Activated CD8-positive, alpha-beta memory T cell treated with anti-CD3 and anti-CD28 coated beads, Interleukin-2, amount 50 U/mL, for 24 hours (primary cell): ENCODE data around the gene FIBIN.

Source experiments
- DNase-seq: peaks from one replicate; pipeline ENCODE4 v3.0.0-alpha.2; 2020; ENCODE audit errors: extremely low read depth

Gene FIBIN

DNA sequence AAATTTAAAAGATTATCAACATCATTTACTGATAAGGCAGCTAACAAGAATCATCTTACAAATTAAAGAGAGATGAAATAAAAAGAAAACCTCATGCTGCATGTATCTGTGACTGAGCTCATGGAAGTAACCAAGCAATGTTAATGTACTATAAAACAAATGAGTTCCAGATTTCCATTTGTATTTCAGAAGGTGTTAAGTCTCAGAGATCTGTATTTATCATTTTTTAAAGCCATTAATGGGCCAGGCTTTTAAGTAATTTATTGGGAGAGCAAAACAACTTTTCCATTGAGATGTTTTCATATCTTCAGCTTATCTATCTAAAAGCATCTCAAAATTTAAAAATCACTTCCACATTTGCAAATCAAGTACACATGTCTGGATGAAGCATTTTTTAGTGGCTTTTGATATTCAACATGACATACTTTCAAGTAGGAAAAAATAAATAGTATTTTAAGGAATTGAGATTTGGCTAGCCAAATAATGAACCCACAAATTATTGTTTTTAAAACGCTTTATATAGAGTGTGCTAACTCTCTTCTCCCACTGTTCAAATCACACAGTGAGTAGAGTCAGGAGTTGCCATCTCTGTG, 28.8 kb downstream of the FIBIN start:
- DNase-seq, result no peak

DNA sequence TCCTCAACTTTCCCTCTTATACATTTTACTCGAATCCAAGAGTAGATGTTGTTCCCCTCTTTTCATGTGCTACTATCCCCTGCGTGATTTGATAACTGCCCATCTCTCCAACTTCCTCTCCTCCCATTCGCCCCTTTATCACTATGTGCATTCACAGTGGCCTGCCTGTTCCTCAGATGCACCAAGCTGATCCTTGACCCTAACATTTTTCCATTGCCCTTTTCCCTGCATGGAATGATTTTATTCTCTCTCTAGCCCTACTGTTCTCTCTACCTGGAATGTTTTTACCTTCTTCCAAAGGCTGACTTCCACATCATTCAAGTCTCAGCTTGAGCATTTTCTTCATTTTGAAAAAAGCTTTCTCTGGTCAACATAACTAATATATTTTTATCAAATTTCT, 31.0 kb downstream of the FIBIN start:
- no peak for DNase-seq

DNA sequence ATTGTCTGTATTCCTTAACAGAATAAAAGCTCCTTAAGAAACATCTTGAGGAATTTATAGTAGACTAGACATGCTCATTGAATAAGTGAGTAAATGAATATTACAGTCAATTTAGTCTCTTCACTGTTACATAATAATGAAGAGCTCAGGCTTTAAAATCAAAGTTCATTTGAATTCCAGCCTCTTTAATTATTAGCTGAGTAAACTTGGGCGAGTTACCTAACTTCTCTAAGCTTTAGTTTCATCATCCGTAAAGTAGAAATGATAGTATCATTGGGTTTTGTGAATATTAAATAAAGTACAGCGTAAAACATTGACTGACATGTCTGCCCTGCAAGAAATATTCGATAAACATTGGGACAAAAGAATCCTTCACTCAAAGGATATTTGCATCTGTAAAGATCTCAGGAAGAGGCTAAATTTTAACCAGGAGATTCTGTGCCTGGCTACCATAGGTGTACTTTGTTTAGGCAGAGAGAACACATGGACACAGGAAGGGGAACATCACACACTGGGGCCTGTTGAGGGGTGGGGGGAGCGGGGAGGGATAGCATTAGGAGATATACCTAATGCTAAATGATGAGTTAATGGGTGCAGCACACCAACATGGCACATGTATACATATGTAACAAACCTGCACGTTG, 31.5 kb downstream of the FIBIN start:
- DNase-seq, result no peak

DNA sequence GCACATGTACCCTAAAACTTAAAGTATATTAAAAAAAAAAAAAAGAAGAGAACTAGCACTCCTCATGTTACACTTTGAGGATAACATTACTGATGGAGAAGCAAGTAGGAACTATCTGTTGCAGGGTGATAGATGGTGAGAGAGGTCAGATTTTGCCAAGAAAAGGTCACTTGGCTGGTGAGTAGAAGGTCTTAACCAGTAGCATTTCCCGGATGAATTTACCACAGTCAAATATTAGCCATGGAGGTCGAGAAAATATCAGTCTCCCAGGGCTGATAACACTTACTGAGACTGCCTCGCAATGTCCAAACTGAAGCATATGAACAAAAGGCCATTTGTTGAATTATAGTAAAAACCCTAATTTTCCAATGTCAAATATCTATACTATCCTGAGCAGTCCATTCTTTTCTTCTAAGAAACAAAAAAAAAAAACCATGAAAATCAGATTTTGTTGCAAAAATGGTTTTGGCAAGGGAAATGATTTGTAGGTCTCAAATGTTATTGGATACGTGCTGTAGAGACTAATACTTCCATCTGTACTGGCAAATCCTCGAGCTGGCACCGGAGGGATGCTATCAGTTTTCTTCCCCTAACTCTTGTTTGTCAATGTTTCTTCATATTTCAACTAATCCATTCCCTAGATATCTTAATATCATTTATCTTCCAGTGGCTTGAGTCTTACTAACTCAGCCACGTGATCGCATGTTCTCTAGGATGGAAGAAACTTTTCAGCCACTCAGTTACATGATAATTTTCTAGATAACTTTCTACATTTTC, 32.2 kb downstream of the FIBIN start:
- no peak for DNase-seq

DNA sequence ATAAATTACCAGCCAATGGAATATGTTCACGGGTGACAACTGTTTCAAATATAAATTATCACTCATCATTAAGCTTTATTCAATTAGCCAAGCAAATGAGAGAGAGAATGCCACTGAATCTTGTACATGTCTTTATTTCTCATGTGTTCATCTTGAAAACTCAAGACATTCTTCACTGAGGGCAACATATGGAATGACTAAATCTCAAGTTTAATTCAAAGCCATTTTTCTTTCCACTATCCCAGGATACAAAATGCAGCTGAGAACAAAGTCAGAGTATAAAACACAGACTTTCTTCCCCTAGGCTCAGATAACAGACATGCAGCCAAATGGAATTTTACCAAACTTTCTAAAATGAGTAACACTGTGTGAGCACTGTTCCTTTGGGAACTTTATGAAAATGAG, 34.7 kb downstream of the FIBIN start:
- DNase-seq, result no peak

DNA sequence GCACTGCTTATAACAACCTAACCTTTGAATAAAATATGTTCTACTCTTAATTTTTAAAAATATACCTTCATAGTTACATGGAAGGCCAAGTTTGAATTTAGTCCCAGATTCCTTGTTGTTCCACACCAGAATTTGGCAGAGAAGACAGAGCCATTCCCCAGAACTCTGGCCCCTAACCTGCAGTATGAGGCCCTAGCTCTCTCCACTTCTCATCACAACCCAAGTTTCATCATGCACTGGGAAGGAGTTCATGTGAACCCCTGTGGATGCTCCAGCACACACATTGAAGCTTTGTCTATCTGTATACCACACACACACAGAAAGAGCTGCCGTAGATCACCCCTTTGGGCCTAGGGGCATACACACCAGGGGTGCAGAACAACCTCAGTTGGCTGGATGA, 36.1 kb downstream of the FIBIN start:
- DNase-seq, result no peak

DNA sequence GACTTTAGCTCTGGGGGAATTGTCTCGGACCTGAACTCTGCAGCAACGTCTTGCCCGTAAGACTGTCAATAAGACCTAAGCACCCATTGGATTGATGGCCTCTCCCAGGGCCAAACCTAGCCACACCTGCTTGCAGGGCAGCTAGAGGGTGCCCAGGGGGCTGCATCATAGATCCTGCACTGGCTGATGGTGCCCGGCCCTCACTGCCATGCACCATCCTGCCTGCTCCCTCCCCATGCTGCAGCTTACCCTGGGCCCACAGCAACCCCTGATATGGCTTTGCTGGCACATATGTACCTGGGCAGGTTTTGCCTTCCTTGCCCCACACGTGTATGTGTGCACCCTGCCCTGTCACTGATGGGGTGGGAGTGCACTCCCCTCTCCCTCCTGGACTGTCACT, 37.8 kb downstream of the FIBIN start:
- DNase-seq, result no peak

DNA sequence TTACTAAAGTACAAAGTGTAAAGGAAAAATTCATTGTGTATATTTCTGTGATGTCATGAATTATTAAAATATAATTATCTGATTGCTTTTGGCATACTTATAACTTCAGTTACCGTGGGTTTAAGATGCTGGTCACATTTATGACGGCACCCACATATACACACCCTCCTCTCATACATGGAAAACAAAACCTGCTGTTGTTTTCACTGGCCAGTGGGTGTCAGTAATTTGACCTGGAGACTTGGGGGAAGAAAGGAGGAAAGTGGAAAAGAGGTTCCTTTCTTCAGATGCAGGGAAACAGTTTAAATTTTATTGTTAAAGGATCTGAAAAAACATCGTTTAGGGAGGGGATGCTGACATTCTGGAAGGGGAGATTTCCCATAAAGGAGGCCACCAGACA, 46.0 kb downstream of the FIBIN start:
- no peak for DNase-seq

DNA sequence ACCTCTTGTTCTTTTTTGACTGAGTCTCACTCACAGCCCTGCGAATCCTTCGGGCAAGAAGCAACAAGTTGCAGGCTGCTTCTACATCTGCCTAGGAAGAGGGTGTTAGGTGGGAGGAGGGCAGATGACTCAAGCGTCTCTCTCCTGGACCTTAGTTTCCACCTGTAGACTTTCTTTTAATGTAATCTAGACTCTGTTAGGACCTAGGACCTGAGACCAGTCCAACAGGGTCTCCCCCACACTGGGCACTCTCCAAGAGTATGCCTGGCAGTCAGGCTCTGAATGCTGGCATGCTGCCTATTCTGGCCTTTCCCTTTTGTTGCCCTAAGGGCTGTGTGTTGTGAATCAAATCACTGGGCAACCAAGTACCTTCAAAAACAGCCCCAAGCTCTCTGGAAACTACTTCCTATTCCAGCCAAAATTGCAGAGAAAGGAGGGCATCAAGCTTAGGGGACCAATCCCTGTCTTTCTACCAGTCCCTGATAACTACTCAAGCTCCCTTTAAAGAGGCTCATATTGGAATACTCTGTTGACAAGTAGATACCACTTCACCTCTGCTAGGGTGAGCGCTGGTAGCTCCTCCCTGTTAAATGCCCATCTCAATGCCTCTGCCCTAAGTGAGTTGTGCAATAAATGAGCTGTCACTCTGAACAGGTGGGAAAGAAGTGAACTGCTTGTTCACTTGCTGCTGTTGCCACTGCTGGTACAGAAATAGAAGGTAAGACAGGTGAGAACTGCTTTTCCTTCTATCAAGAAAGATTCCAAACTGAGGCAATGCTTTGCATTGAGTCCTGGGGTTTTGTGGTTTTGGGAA, 46.6 kb downstream of the FIBIN start, which contains the start of gene BBOX1:
Gene BBOX1, plus strand, starts transcription at position 514 of the 814 bp plus-strand sequence. CDS start 14,616 bp downstream, outside the sequence.
- no peak for DNase-seq

DNA sequence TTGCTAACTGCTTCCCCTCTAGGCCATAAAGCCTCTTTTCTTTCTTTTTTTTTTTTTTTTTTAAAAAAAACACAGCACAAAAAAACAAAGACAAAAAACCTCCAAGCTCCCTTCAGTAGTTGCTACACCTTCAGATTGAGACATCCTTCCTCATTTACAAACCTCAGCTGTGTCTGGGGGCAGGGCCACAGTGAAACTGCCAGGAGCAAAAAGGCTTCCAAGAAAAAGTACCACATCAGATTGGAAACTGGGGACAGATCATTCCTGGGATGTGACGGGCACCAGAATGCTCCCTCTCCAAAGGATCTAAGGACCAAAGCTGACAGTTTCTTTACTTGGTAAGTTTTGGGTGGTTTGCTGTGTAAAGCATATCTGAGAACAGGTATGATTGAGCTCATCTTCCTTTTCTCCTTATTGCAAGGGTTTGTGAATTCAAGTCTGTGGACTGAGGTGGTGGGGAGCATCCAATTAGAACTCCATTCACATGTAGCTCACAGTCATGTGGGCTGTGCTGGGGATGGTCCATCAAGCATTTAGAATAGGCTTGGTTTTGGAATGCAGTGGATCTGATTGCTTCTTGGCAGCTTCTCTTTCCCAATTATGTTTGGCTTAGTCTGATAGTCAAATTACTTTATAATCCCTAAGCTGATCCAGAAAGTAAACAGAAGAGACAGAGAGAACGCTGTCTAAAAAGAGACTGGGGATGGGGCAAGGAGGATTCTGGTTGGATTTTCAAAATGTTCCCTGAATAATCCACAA, 47.4 kb downstream of the FIBIN start:
- DNase-seq, result no peak
